Nephron (organoid): ENCODE data around the gene CAMKK1.
"Not testable (repeated sequence)": the region's sequence is repeated elsewhere in the genome, so short reads cannot be mapped to it uniquely, and the experiment has no call there.

Experiments used
- H3K27ac Mint-ChIP-seq, 3 experiments: 2 replicates each; pipeline ENCODE4 v1.8.0; 2020; ENCODE audit warnings: mixed read lengths in 3 of 3, mild to moderate bottlenecking in 2 of 3, moderate library complexity in 1 of 3
- H3K27me3 Mint-ChIP-seq: 2 replicates; pipeline ENCODE4 v1.8.0; 2021; ENCODE audit warnings: low read depth, mild to moderate bottlenecking, moderate library complexity, mixed read lengths
- H3K36me3 Mint-ChIP-seq: 2 replicates; pipeline ENCODE4 v1.8.0; 2020; ENCODE audit warnings: low read depth, mixed read lengths
- H3K4me1 Mint-ChIP-seq: 2 replicates; pipeline ENCODE4 v1.8.0; 2020; ENCODE audit warnings: mixed read lengths
- H3K4me3 Mint-ChIP-seq, 3 experiments: 2 replicates each; pipeline ENCODE4 v1.8.0; 2020; ENCODE audit warnings: mild to moderate bottlenecking in 3 of 3, mixed read lengths in 3 of 3, moderate library complexity in 2 of 3
- H3K9me3 Mint-ChIP-seq: 2 replicates; pipeline ENCODE4 v1.8.0; 2020; ENCODE audit warnings: mixed read lengths
- TF ChIP-seq, protein P1 (sequence below), 3 experiments: fragments of 200-600 bp; sonication (generic); IDR thresholded peaks; one replicate each; pipeline ENCODE4 v1.5.0; 2021; ENCODE audit warnings: antibody characterized with exemption in 3 of 3; ENCODE audit not compliant: unreplicated experiment in 3 of 3

Gene CAMKK1

DNA sequence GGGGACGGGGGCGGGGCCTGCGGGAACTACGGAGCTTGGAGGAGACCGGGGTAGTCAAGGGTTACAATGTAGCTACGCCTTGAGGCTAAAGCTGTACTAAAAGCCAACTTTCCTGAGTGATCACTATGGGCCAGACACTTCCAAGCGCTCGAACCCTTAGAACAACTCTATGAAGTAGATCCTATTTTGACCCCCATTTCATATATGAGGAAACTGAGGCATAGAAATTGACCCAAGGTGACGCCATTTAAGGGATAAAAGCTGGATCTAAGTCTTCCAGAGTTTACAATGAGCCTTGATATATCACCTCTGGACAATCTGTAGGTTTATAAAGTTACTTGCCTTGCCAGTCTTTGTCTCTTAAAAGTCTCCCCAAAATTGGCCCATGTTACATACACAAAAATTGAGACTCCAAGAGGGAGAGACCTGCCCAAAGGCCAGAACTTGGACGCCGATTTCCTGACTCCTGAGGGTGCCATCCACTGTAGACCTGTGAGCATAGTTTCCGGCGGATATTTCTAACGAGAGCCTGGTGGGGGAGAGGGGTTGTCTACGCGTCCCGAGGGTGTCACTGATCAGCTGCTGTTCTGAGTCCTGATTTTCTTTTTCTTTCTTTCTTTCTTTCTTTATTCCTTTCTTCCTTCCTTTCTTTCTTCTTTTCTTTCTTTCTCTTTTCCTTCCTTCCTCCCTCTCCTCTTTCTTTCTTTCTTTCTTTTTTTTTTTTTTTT, 46.3 kb downstream of the CAMKK1 start:
- H3K9me3 Mint-ChIP-seq, result no peaks in the 10 kb centered on the region
- H3K27ac Mint-ChIP-seq, result peak overlapping the region in 2 of 3 experiments; percentile 60 to 93
- TF ChIP-seq, protein P1, sequence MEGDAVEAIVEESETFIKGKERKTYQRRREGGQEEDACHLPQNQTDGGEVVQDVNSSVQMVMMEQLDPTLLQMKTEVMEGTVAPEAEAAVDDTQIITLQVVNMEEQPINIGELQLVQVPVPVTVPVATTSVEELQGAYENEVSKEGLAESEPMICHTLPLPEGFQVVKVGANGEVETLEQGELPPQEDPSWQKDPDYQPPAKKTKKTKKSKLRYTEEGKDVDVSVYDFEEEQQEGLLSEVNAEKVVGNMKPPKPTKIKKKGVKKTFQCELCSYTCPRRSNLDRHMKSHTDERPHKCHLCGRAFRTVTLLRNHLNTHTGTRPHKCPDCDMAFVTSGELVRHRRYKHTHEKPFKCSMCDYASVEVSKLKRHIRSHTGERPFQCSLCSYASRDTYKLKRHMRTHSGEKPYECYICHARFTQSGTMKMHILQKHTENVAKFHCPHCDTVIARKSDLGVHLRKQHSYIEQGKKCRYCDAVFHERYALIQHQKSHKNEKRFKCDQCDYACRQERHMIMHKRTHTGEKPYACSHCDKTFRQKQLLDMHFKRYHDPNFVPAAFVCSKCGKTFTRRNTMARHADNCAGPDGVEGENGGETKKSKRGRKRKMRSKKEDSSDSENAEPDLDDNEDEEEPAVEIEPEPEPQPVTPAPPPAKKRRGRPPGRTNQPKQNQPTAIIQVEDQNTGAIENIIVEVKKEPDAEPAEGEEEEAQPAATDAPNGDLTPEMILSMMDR (IDR thresholded peaks at IDR 0.05; ENCODE audit: unreplicated experiment in 3 of 3), result peak in 1 of 3 experiments; percentile 20
- H3K27me3 Mint-ChIP-seq, result peaks cover 1% of the 10 kb centered on the region
- peaks cover 12% of the 10 kb centered on the region for H3K36me3 Mint-ChIP-seq
- H3K4me1 Mint-ChIP-seq, result peaks cover 14% of the 10 kb centered on the region
- H3K4me3 Mint-ChIP-seq, result peak overlapping the region; percentile 95 to 97 (median 97)

DNA sequence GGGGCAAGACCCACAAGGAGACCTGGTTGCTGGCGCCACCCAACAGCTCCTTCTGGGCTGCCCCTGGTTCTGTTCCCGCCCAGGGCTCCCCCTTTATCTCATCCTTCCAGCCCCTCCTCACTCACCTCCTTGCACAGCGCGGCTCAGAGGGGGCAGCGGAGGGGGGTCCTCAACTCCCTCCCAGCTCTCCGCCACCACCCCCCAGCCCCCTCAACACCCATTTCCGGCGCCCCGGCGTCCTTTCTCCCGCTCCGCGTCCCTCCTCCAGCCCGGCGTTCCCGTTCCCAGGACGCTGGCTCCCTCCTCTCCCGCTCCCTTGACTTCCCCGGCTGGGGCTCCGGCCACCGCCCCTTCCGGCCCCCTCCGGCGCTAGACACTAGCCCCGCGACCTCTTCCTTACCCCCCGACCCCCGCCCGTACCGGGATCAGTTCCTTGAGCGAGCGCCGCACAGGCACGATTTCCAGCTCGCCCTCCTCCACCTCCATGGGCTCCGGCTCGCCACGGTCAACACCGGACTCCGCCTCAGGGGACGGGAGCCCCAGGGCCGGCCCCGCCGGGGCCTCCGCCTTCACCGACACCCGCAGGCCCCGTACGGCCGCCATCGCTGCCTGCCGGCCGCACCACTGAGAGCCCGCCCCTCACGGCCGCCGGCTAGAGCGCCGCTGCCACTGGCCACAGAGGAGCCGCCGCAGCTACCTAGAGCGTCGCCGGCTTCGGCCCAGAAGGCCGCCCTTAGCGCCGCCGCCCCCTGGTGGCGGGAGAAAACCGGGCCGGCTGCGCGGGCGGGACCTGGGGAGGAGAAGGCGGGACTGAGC, 47.0 kb downstream of the CAMKK1 start, which contains the start of gene NCBP3:
NCBP3 (minus strand) TSS at position 626 of the 816 bp plus-strand sequence; CDS start at position 603, 23 bp downstream.
- TF ChIP-seq, protein P1 (IDR thresholded peaks at IDR 0.05; ENCODE audit: unreplicated experiment in 3 of 3), result peak; percentile 93 to 98 (median 98)
- peak within 1 kb of the TSS; percentile 95 to 97 (median 97) for H3K4me3 Mint-ChIP-seq
- H3K27me3 Mint-ChIP-seq, result no peaks in the 10 kb centered on the region
- H3K36me3 Mint-ChIP-seq, result peaks cover 17% of the 10 kb centered on the region
- no peaks in the 10 kb centered on the region for H3K9me3 Mint-ChIP-seq
- H3K4me1 Mint-ChIP-seq, result peaks cover 14% of the 10 kb centered on the region
- H3K27ac Mint-ChIP-seq, result peak within 1 kb of the TSS; percentile 70 to 97 (median 93)

DNA sequence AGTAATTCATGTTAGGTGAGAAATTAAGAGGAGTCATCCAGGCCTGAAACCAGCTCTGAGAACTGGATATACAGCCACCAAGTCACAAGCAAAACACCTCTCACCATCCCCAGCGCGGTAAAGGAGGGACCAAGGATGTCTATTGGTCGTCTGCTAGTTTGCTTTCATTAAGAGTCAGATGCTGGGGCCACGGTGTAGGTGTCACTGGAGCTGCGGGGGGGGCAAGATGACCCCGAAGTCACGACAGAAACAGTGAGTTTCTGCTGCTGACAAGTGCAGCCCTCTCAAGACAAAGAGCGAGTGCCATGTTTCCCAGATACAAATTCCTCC, 47.6 kb downstream of the CAMKK1 start:
- peaks cover 14% of the 10 kb centered on the region for H3K4me1 Mint-ChIP-seq
- H3K4me3 Mint-ChIP-seq, result peak overlapping the region; percentile 95 to 97 (median 97)
- H3K9me3 Mint-ChIP-seq, result no peaks in the 10 kb centered on the region
- H3K27ac Mint-ChIP-seq, result peak overlapping the region; percentile 70 to 97 (median 93)
- TF ChIP-seq, protein P1 (IDR thresholded peaks at IDR 0.05; ENCODE audit: unreplicated experiment in 3 of 3), result no peak
- peaks cover 23% of the 10 kb centered on the region for H3K36me3 Mint-ChIP-seq
- no peaks in the 10 kb centered on the region for H3K27me3 Mint-ChIP-seq

DNA sequence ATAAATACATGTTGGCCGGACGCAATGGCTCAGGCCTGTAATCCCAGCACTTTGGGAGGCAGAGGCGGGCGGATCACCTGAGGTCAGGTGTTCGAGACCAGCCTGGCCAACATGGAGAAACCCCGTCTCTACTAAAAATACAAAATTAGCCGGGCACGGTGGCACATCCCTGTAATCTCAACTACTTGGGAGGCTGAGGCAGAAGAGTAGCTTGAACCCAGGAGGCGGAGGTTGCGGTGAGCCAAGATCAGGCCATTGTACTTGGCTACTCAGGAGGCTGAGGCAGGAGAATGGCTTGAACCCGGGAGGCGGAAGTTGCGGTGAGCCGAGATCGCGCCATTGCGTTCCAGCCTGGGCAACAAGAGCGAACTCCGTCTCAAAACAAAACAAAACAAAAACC, 48.3 kb downstream of the CAMKK1 start:
- not testable (repeated sequence) for H3K9me3 Mint-ChIP-seq, H3K27me3 Mint-ChIP-seq
- Mint-ChIP-seq H3K27ac (peak overlapping the region in 2 of 3 experiments; percentile 27 to 49), H3K4me3 (peak overlapping the region; percentile 95 to 97 (median 97)), H3K36me3 (peaks cover 30% of the 10 kb centered on the region), H3K4me1 (peaks cover 14% of the 10 kb centered on the region)

GRCh38 chr17:3843935-3844516, 48.8 kb downstream of the CAMKK1 start:
- peak overlapping the region; percentile 19 to 52 (median 49) for H3K27ac Mint-ChIP-seq
- peaks cover 14% of the 10 kb centered on the region for H3K4me1 Mint-ChIP-seq
- H3K4me3 Mint-ChIP-seq, result peak overlapping the region; percentile 95 to 97 (median 97)
- H3K27me3 Mint-ChIP-seq, result no peaks in the 10 kb centered on the region
- peaks cover 33% of the 10 kb centered on the region for H3K36me3 Mint-ChIP-seq
- TF ChIP-seq, protein P1 (IDR thresholded peaks at IDR 0.05; ENCODE audit: unreplicated experiment in 3 of 3), result peak in 2 of 3 experiments; percentile 43 to 45
- no peaks in the 10 kb centered on the region for H3K9me3 Mint-ChIP-seq

DNA sequence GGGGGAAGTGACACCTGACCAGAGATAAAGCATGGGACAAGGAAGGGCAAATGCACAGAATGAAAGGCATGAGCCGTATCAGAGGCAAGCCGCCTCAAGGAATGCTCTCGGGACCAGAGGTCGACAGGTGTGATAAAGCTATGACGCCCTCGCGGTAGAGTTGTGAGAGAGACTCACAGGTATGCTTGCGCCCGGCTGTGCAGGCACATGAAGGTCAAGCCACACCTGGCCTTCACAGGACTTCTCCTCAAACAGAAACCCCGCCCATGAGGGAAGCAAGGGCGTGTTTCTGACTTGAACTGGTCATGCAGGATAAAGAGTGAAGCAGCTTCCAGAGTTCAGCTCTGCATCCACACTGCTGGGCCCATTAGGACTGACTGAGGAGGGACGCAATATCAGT, 54.6 kb downstream of the CAMKK1 start:
- H3K4me3 Mint-ChIP-seq, result no peak overlapping the region
- H3K36me3 Mint-ChIP-seq, result peaks cover 58% of the 10 kb centered on the region
- no peaks in the 10 kb centered on the region for H3K27me3 Mint-ChIP-seq
- TF ChIP-seq, protein P1 (IDR thresholded peaks at IDR 0.05; ENCODE audit: unreplicated experiment in 3 of 3), result no peak
- H3K4me1 Mint-ChIP-seq, result peaks cover 7% of the 10 kb centered on the region
- no peak overlapping the region for H3K27ac Mint-ChIP-seq
- H3K9me3 Mint-ChIP-seq, result no peaks in the 10 kb centered on the region
